AG08396 (cell line): ENCODE results near the gene FYN.
A peak's percentile ranks its signal among the peaks of the same experiment; 100 is the strongest.

Experiments used
- DNase-seq: peaks from one replicate; pipeline ENCODE4 v3.0.0; 2012; ENCODE audit warnings: low spot score, mixed read lengths

Gene FYN

GRCh38 chr6:111806561-111807497, 66.4 kb downstream of the FYN start:
- no peak for DNase-seq

DNA sequence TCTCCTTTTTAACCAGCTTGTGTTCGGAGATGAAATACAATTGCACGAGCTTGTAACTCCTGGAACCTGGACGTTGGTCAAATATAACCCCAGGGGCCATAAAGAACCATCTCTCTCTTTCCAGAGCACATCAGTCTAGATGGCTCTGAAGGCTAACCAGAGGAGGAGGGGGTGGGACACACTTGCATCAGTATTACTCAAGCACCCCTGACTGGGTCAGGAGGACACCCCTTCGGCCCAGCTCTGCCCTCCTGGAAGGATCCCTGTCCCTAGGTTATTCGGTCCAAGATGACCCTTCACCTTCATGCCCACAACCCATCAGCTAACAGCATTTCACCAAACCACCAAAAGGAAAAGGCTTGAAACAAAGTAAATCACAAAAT, 67.1 kb downstream of the FYN start:
- DNase-seq: no peak

DNA sequence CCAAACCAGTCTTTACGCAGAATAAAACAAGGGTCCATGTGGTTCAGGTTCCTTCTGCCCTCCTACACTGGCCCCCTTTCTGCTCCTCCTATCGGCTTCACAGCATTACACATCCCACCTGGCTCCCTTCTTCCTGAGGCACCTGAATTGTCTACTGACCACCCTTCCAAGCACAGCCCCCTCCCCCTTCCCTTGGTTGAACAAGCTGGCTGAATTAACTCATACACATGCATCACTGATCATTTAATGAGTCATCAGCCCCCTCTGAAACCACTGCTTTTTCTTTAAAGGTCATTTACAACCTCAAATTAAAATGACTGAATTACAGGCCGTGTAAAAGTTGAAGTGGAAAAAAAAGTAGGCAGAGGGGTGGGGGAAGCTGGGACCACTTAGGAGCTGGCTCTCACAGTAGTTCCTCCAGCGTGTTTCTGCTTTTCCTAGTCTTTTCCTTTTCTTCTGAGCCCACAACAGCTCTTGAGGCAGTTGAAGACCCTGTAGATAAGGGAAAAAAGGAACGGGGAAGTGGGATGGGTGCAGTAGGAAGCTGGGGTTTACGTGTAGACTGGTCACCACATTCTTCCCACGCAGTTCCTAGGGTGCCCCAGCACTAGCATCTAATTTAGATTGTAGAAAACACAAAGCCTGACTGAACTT, 67.6 kb downstream of the FYN start:
- DNase-seq: no peak

DNA sequence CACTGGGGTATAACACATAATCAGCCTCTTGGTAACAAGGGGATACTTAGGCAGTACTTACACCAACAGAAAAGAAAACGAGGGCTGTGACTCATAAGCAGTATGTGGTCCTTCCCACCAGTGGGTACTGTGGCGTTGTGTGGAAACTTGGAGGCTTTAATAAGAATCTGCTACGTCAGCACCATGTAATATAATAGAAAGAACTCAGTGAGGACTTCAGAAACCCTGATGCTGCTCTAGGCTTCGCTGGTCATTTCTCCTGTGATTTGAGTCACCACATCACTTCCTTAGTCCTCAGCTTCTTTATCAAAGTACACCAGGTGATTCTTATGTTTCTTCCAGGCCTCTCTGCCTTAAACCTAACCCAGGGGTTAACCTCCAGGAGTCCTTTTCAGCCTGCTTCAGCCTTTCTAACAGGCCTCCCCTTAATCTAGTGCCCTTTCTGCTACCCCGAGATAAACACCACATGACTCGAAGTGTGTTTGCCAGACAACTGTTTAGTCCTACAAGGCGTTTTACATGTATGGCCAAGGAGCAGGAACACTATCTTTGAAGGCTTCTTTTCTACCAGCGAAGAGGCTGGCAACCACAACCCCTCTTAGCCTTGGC, 68.5 kb downstream of the FYN start:
- no peak for DNase-seq

DNA sequence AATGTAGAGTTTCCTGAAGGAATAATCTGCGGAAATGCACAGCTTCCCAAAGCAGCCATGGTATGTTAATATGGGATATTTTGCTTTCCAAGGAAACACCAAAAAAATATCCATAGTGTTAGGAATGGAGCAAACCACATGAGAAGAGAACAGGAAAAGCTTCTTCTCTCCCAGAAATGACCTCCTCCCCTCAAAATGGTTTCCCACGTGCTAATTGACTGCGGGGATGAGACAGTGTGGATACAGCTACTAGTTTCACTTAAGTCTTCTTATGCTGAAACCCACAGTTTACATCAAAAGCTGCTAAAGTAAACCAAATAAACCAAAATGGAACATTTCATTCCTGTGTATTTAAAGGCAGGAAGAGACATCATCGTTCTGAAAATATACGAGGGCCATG, 69.4 kb downstream of the FYN start:
- DNase-seq: no peak

DNA sequence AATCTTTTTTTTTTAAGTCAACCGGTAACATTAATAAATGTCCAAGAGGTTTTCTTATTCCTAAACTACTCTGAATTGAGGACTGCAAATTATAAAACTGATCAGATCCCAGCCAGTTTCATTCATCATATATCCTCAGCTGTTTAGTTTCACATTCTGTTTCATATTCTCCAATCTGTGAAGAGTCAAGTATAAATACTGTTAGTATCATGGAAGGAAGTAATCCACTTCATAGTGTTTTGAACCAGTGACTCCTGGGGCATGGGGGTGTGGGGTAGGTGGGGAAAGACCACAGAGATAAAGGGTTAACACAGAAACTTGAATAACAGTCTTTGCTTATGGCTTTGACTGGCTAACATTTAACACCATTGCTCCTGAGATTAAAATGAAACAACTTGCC, 69.9 kb downstream of the FYN start:
- no peak for DNase-seq

DNA sequence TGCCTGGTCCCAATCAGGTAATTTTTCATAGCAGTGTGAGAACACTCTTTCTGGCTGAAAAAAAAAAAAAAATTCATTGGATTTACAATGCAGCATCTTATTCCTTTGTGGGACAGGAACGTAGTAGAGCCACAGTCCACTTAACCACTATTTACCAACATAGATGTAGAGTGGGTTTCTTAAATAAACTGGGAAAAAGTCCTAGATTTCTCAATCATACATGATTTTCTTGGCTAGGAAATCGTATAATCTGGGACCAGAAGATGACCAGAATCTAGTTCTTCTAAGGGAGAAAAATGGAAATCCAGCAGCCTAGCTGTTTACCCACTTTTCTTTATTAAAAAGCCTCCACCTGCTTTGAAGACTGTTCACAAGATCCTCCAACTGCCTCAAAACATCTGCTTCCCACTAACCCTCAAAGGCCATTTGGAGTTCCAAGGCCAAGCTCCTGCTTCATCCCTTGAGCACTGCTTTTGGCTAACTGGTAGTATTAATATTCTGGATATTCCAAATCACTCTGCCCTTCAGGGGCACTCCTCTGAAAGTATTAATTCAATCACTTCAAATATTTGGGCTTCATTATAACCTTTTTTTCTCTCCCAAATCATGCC, 70.4 kb downstream of the FYN start:
- no peak for DNase-seq

DNA sequence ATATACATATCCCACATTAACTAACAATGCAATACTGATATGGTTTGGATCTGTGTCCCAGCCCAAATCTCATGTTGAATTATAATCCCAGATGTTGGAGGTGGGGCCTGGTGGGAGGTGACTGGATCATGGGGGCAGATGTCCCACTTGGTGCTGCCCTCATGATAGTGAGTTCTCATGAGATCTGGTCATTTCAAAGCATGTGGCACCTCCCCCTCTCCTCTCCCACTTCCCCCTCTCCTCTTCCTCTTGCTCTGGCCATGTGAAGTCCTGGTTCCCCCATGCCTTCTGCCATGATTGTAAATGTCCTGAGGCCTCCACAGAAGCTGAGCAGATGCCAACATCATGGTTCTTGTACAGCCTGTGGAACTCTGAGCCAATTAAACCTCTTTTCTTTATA, 71.2 kb downstream of the FYN start:
- DNase-seq: no peak

DNA sequence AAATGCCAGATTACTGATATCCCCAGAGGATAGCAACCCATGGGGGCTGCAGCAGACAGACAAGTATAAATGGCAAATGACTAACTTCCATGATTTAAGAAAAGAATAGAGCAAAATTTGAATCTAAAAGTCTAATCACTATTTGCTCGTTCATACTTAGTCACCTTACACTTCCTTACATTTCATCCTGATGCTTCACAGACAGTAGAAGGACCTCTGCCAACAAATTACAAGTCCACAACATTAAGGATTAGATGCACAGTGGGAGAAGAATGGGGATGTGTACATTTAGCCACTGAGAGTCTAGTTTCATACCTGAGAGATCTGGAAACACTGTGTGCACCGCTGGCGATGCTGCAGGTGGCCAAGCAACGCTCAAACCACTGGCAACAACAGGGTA, 72.4 kb downstream of the FYN start:
- no peak for DNase-seq

DNA sequence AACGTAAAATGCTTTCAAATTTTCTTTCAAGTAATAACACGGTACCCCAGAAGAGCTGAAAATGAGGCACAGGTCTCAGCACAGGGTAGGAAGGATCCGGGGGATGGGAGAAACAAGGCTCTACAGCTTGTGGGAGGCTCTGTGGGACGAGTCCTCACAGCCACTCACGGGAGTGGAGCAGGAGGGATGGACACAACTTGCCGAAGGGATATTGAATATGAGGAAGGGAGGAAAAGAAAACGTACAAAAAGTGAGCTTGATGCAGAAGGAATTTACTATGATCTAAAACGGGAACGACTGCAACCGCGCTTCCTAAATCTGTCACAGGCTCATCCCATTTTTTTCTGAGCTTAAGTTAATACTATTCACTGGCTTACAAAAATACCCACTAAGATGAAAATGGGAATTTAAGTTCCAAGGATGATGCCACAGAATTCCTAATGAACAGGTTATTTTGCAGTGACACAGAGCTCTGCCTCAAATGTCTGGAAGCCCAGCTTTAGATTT, 72.9 kb downstream of the FYN start:
- DNase-seq: no peak

DNA sequence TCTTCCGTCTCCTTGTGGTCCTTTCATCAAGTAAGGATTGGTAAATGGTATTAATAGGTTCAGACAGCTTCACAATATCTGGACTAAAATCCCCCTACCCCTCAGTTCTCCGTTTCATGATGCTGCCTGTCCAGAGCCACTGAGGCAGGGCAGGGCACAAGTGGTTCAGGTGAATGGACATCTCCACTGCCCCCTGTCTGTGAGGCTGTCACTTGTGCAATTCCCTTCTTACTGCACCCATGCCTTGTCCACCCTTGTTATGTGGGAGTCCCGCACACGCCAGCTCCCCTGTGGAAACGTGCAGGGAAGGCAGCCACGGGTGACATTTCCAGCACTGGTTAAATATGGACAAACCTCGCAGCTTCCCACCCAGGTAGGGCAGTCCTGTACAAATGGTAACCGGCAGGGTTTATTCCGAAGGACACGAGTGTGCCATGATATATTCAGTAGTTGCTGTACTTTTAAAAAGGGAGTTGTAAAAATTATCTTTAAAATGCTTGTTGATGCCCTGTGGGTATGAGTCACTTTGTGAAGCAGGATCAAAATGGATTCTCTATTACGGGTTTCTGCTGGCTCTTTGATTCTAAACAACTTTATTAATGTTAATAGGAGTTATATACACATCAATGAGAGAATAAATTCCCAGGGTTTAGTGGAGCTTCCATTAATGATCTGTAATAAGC, 73.5 kb downstream of the FYN start:
- no peak for DNase-seq

- DNase-seq: no peak
Observed at GRCh38 chr6:111798281-111798725, 74.9 kb downstream of the FYN start.

GRCh38 chr6:111796310-111796918, 76.8 kb downstream of the FYN start:
- DNase-seq: no peak

DNA sequence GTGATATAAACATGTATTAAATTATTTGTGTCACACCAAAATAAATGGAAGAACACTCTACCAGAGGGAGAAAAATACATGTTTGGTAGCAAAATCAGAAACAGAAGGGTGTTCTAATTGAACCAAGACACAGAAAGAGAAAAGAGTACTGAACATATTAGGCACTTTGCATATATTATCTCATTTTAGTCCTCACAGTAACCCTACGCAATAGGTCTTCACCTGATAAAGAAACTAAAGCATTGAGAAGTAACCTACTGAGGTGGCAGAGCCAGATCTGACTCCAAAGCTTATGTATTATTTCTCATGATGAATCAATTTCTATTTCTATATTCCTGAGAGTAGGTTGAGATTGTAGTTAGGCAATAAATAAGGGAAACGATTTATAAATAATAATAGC, 77.7 kb downstream of the FYN start:
- no peak for DNase-seq

DNA sequence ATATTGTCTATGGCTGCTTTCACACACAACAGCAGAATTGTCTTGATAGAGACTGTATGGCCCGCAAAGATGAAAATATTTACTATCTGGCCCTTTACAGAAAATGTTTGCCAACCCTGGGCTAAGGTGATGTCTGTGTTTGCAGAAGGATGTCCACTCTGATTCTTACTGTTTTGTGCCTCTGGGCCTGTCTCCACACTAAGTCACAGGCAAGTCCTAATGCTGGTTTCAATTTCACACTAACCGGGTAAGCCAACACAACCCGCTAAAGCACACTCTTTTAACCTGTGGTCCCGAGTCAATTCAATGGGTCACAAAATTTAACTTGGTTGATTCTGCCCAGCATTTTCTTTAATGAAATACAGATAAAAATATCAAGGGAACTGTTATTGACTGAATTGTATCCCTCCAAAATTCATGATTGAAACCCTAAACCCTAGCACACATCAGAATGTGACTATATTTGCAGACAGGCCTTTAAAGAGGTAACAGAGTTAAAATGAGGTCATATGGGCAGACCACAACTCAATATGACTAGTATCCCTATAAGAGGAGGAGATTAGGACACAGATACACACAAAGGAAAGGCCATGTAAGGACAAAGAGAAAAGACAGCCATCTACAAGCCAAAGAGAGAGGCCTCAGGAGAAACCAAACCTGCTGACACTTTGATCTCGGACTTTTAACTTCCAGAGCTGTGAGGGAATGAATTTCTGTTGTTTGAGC, 78.4 kb downstream of the FYN start:
- no peak for DNase-seq

DNA sequence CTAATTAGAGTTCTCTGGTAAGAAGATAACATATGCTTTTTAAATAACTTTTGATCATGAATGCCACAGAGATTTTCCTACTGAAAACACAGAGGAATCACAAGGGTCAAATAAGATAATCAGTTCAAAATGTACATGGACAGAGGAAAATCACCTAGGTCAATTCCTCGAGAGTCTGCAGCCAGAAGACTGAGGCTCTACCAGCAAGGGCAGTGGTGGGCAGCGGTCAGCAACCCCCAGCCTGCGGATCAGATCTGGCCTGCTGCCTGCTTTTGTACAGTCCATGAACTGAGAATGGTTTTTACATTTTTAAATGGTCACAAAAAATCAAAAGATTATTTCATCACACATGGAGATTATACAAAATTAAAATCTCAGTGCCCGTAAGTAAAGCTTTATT, 79.0 kb downstream of the FYN start:
- no peak for DNase-seq

DNA sequence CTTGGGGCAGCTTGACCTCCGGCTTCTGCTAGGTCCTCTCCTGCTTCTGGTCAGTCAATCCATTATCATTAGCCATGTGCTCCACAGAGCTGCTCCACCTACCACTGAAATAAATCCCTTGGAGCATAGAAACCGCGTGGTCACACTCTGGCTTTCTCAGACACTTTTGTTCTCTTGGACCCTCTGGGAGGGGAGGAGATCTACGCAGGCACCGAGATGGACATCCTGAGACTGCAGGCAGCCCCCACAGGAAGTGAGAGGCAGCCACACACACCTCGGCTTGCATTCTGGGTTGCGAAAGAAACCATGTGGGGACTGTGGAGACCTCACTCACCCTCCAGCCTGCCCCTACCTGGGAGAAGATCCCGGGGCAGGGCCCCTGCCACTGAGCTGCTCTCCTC, 79.5 kb downstream of the FYN start:
- DNase-seq: no peak

DNA sequence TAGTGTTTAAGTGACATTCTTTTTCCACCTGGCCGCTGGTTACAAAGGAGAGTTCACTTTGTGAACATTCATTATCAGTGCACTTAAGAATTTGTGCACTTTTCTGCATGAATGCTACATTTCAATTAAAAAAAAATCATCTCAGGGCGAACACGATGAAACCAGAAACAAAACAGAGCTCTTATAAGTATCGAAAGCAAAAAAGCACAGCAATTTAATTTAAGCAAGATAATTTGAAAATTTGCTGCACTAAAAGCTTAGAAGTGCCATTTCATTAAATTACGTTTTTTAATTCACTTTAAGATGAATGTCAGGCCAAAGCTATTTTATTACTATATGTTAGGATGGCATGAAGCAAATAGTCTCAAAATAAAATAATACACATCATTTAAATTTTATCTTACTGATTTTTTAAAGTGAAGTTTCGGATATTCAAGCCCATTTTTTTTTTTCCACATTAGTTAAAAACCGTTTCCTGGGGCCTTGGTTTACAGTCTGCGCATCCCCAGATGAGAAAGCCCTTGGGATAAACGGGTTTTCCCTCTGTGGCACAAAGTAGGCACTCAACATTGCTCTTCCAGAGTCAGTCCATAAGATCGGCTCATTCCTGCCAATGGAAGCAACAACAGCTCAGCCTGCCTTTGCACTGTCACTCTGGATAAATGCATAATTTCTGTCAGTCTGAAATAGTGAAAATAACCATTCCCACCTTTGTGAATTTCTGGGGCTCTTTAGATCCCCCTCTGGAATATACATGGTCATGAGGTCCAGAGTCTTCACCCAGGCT, 80.1 kb downstream of the FYN start:
- no peak for DNase-seq

DNA sequence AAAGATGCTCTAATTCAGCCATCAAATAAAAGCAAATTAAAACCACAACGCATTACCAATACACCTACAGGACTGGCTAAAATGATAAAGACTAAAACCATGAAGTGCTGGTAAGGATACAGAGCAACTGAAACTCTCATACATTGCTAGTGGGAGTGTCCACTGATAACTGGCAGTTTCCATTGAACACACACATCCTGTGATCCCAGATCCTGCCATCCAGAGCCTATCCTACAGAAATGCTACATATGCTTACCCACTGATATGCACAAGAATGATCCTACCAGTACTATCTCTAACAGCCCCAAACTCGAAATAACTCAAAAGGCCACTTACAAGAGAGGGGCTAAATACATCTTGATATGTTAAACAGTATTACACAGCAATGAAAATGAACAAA, 81.0 kb downstream of the FYN start:
- no peak for DNase-seq

GRCh38 chr6:111791415-111791814, 81.8 kb downstream of the FYN start:
- peak; percentile 41 for DNase-seq
